Suprapubic skin (tissue), 4 donors: ENCODE data around the gene SNRNP27. TPM values are rescaled to one million over a fixed set of nuclear protein-coding genes. Genes with fewer than 3 reads are reported as not detected.

Source experiments
- DNase-seq, 2 donors: peaks; one replicate each; pipeline ENCODE4 v3.0.0-alpha.2; 2019; ENCODE audit warnings: low spot score in 2 of 2
- H3K27ac ChIP-seq: fragments of 200-600 bp; sonication (generic); one replicate; pipeline ENCODE4 v1.5.1; 2019
- H3K27me3 ChIP-seq: fragments of 200-600 bp; sonication (generic); one replicate; pipeline ENCODE4 v1.5.1; 2019
- H3K36me3 ChIP-seq: fragments of 200-600 bp; sonication (generic); one replicate; pipeline ENCODE4 v1.5.1; 2019
- H3K4me1 ChIP-seq: fragments of 200-600 bp; sonication (generic); one replicate; pipeline ENCODE4 v1.5.1; 2019
- H3K4me3 ChIP-seq: fragments of 200-600 bp; sonication (generic); one replicate; pipeline ENCODE4 v1.5.1; 2019; ENCODE audit warnings: mild to moderate bottlenecking
- H3K9me3 ChIP-seq: fragments of 200-600 bp; sonication (generic); one replicate; pipeline ENCODE4 v1.5.1; 2019
- EP300 ChIP-seq: sonication (generic); formaldehyde crosslinking; IDR thresholded peaks from one replicate; pipeline ENCODE4 v1.6.1; 2017; ENCODE audit warnings: antibody characterized with exemption
- POLR2A ChIP-seq, 2 donors: fragments of 450-650 bp; IDR thresholded peaks; one replicate each; pipeline ENCODE4 v1.6.1; 2017; ENCODE audit warnings: antibody characterized with exemption in 2 of 2, mild to moderate bottlenecking in 2 of 2, moderate library complexity in 2 of 2
- POLR2AphosphoS5 ChIP-seq, 3 donors: sonication (generic); formaldehyde crosslinking; IDR thresholded peaks; one replicate each; pipeline ENCODE4 v1.6.1; 2017; ENCODE audit warnings: antibody characterized with exemption in 3 of 3
- WGBS: methylation state at CpG from one replicate; pipeline ENCODE4 v1.1.5; 2018; 5-methylcytosine and 5-hydroxymethylcytosine counted together
- total RNA-seq, 4 donors: library from RNA; depleted of rRNA; stranded (reverse); fragments of >200 nt; gene quantifications; one replicate each; pipeline ENCODE4 v1.1.0, GENCODE V29; 2016
- TF ChIP-seq, protein P1 (sequence below), 2 donors: fragments of 200-600 bp in 1 of 2; fragments of 450-650 bp in 1 of 2; sonication (generic) in 1 of 2; IDR thresholded peaks; one replicate each; pipeline ENCODE4 v1.5.1; 2016 to 2019; ENCODE audit warnings: antibody characterized with exemption in 2 of 2, mild to moderate bottlenecking in 1 of 2, moderate library complexity in 1 of 2

Gene SNRNP27
- total RNA-seq, 4 donors from 2014 or later = 54.4 to 84.4 (median 64.4) TPM

DNA sequence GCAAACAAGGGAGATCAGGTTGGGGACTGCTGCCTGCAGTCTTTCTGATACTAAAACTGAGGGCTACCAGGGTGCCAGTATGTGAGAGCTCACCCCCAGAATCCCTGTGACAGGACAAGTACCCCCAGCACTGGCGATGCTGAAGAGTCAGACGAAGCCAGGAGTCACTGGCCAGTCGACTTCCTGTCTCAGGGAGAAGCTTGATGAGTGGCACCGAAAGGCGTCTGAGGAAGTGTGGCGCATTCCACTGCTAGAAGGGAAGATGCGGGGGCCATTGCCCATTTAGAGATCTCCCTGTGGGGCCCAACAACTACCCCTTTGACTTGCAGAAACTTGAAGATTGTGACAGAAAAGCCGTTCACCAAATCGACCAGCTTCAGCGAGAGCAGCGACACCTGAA lies 43.1 kb downstream of the SNRNP27 start:
- 82% methylated on average over 11 of the region's 11 CpGs for WGBS
- DNase-seq = no peak
- Histone ChIP-seq H3K9me3 (no peaks in the 10 kb centered on the region), H3K4me3 (no peak overlapping the region), H3K36me3 (peaks cover 64% of the 10 kb centered on the region), H3K27me3 (no peaks in the 10 kb centered on the region), H3K27ac (no peak overlapping the region), H3K4me1 (peaks cover 5% of the 10 kb centered on the region)
- no peak for TF ChIP-seq POLR2AphosphoS5 (IDR thresholded peaks at IDR 0.05)
- TF ChIP-seq EP300 = no peak
- TF ChIP-seq POLR2A (IDR thresholded peaks at IDR 0.05) = no peak
- TF ChIP-seq, protein P1, sequence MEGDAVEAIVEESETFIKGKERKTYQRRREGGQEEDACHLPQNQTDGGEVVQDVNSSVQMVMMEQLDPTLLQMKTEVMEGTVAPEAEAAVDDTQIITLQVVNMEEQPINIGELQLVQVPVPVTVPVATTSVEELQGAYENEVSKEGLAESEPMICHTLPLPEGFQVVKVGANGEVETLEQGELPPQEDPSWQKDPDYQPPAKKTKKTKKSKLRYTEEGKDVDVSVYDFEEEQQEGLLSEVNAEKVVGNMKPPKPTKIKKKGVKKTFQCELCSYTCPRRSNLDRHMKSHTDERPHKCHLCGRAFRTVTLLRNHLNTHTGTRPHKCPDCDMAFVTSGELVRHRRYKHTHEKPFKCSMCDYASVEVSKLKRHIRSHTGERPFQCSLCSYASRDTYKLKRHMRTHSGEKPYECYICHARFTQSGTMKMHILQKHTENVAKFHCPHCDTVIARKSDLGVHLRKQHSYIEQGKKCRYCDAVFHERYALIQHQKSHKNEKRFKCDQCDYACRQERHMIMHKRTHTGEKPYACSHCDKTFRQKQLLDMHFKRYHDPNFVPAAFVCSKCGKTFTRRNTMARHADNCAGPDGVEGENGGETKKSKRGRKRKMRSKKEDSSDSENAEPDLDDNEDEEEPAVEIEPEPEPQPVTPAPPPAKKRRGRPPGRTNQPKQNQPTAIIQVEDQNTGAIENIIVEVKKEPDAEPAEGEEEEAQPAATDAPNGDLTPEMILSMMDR (IDR thresholded peaks at IDR 0.05) = no peak

DNA sequence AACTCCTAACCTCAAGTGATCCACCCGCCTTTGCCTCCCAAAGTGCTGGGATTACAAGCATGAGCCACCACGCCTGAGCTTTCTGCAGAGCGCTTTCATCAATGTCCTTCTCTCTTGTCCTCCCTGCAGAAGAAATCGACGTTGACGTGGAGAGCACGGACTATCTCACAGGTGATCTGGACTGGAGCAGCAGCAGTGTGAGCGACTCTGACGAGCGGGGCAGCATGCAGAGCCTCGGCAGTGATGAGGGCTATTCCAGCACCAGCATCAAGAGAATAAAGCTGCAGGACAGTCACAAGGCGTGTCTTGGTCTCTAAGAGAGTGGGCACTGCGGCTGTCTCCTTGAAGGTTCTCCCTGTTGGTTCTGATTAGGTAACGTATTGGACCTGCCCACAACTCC lies 44.2 kb downstream of the SNRNP27 start:
- Histone ChIP-seq H3K4me1 (peaks cover 5% of the 10 kb centered on the region), H3K27me3 (no peaks in the 10 kb centered on the region), H3K4me3 (no peak overlapping the region), H3K27ac (no peak overlapping the region), H3K9me3 (no peaks in the 10 kb centered on the region), H3K36me3 (peaks cover 69% of the 10 kb centered on the region)
- no peak for DNase-seq
- WGBS = 95% methylated on average over 14 of the region's 14 CpGs
- TF ChIP-seq, protein P1 (IDR thresholded peaks at IDR 0.05) = no peak
- TF ChIP-seq POLR2A (IDR thresholded peaks at IDR 0.05) = no peak
- no peak for TF ChIP-seq POLR2AphosphoS5 (IDR thresholded peaks at IDR 0.05)
- TF ChIP-seq EP300 = no peak

DNA sequence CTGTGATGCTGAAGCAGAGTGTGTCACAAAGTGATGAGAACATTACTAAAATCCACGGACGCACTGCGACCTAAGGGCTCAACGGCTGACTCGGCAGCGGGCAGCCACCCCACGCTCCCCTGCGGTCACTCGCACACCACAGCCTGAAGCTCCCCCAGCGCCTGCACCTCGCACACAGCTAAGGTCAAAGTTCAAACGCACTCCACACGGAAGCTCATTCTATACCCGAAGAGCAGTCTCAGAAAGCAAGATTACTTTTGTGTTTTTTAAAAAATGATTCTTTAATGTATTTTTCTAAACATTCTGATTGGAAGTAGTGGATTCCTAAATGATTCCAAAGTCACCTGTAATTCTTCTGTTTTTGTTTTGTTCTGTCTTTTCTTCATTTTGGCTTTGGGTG lies 46.0 kb downstream of the SNRNP27 start:
- WGBS = 88% methylated on average over 14 of the region's 14 CpGs
- TF ChIP-seq, protein P1 (IDR thresholded peaks at IDR 0.05) = no peak
- no peak for TF ChIP-seq POLR2A (IDR thresholded peaks at IDR 0.05)
- no peak for TF ChIP-seq EP300
- TF ChIP-seq POLR2AphosphoS5 (IDR thresholded peaks at IDR 0.05) = no peak
- Histone ChIP-seq H3K9me3 (no peaks in the 10 kb centered on the region), H3K27me3 (no peaks in the 10 kb centered on the region), H3K4me1 (no peaks in the 10 kb centered on the region), H3K4me3 (no peak overlapping the region), H3K36me3 (peaks cover 74% of the 10 kb centered on the region), H3K27ac (no peak overlapping the region)
- DNase-seq = no peak

DNA sequence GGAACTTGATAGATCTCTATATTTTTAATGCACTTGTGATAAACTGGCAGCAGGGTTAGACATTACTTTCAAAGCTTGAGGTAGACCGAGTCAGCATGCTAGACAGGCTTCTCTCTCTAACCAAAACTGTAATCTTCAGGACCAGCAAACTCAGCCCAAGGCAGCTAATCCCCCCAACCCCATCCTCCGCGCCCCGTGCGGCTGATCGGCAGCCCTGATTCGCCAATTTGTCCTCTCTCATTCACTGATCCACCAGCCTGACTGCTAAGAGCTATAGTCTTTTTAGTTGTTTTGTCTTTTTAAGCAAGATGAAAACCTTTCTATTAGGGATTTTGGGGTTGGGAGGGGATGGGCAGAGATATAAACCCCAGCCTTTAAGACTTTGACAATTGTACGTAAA lies 46.9 kb downstream of the SNRNP27 start:
- H3K4me1 ChIP-seq = no peaks in the 10 kb centered on the region
- H3K27ac ChIP-seq = no peak overlapping the region
- peaks cover 67% of the 10 kb centered on the region for H3K36me3 ChIP-seq
- TF ChIP-seq POLR2A (IDR thresholded peaks at IDR 0.05) = no peak
- TF ChIP-seq, protein P1 (IDR thresholded peaks at IDR 0.05) = no peak
- no peak for TF ChIP-seq EP300
- TF ChIP-seq POLR2AphosphoS5 (IDR thresholded peaks at IDR 0.05) = no peak
- H3K27me3 ChIP-seq = no peaks in the 10 kb centered on the region
- H3K9me3 ChIP-seq = no peaks in the 10 kb centered on the region
- no peak overlapping the region for H3K4me3 ChIP-seq
- WGBS = 92% methylated on average over 8 of the region's 8 CpGs
- no peak for DNase-seq

DNA sequence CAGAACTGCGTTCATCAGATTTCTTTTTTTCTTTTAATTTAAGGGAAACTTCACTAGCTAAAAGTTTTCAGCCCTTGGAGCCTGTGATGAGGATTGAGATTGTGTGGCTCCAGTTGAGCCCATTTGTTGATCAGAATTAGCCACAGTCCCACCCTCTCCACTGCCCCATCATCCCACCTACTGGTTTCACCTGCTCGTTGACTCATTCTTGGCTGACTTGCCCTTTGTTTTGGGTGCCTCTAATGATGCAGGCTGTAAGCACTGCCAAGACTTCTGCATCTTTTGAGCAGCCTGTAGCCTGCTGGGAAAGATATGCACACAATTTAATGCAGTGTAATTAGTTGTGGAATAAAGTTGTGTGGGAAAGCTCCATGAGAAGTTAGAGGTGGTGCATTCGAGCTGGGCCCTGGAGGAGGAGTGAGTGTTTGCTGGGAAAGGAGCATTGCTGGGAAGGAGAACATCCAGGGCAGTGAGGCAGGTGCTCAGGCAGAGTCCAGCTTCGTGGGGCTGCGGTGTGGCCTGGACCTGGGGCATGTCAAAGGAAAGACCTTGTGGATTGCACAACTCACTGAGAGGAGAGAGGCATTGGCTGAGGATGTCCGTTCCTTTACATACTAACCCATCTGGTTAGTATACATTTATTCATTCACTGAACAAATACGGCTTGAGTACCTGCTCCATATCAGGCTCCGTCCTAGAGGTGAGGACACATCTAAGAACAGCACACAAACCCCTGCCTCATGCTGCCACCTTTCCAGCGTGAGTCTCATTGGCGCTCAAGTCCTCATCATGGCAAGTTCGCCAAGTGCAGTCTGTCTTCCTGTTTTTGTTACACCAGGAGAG lies 49.5 kb downstream of the SNRNP27 start:
- Histone ChIP-seq H3K27me3 (no peaks in the 10 kb centered on the region), H3K9me3 (no peaks in the 10 kb centered on the region), H3K4me1 (peaks cover 4% of the 10 kb centered on the region), H3K4me3 (no peak overlapping the region), H3K36me3 (peaks cover 42% of the 10 kb centered on the region), H3K27ac (no peak overlapping the region)
- 81% methylated on average over 11 of the region's 11 CpGs for WGBS
- no peak for DNase-seq
- TF ChIP-seq POLR2A (IDR thresholded peaks at IDR 0.05) = no peak
- no peak for TF ChIP-seq EP300
- TF ChIP-seq POLR2AphosphoS5 (IDR thresholded peaks at IDR 0.05) = no peak
- TF ChIP-seq, protein P1 (IDR thresholded peaks at IDR 0.05) = no peak
